ENCODE results near the gene LZTS2. TPM values are rescaled to one million over a fixed set of nuclear protein-coding genes. Genes with fewer than 3 reads are reported as not detected.

The LZTS2 gene
- total and polyA plus RNA-seq, 5 experiments from 2014 or later, result 10.8 to 34.3 (median 19.5) TPM

GRCh38 chr10:101042667-101043362, 43.2 kb downstream of the LZTS2 start:
- ATAC-seq (peak; percentile 77 to 83), DNase-seq (peak; percentile 59 to 86 (median 64))
- Mint-ChIP-seq H3K4me3 (peak overlapping the region; percentile 91 to 99 (median 98)), H3K9me3 (no peaks in the 10 kb centered on the region), H3K36me3 (peaks cover 0 to 14% (median 0%) of the 10 kb centered on the region in 3 donors), H3K27me3 (peaks cover 6 to 21% (median 16%) of the 10 kb centered on the region in 5 donors), H3K4me1 (peaks cover 17 to 28% (median 25%) of the 10 kb centered on the region in 4 donors), H3K27ac (peak overlapping the region; percentile 80 to 98 (median 96))
- POLR2A ChIA-PET, result interaction anchor here (0.6 to 3.3 kb wide), 13 partner anchors 8 to 99 kb away, joined by 3 to 38 read pairs (median 5); partner anchors contain the start of genes KAZALD1, PDZD7 and SFXN3

- POLR2A ChIA-PET, result interaction anchor here (0.9 to 3.3 kb wide), 11 partner anchors 9 to 98 kb away, joined by 3 to 38 read pairs (median 5); partner anchors contain the start of genes KAZALD1, PDZD7 and SFXN3
- ATAC-seq (no peak), DNase-seq (no peak)
- peak overlapping the region in 9 of 10 donors; percentile 61 to 98 (median 95) for H3K27ac Mint-ChIP-seq
- peaks cover 0 to 8% (median 0%) of the 10 kb centered on the region in 3 donors for H3K36me3 Mint-ChIP-seq
- no peaks in the 10 kb centered on the region for H3K9me3 Mint-ChIP-seq
- H3K27me3 Mint-ChIP-seq, result peaks cover 10 to 26% (median 20%) of the 10 kb centered on the region in 5 donors
- peak overlapping the region; percentile 91 to 99 (median 98) for H3K4me3 Mint-ChIP-seq
- H3K4me1 Mint-ChIP-seq, result peaks cover 18 to 32% (median 27%) of the 10 kb centered on the region in 4 donors
Measured at GRCh38 chr10:101043363-101043707, 43.7 kb downstream of the LZTS2 start.

- no peak overlapping the region for H3K27ac Mint-ChIP-seq
- H3K36me3 Mint-ChIP-seq, result peaks cover 0 to 3% (median 0%) of the 10 kb centered on the region in 3 donors
- peaks cover 24 to 39% (median 28%) of the 10 kb centered on the region in 4 donors for H3K4me1 Mint-ChIP-seq
- POLR2A ChIA-PET, result interaction anchor here (1.3 to 3.3 kb wide), 4 partner anchors 13 to 19 kb away, joined by 3 to 38 read pairs (median 7); partner anchors contain the start of genes KAZALD1, PDZD7 and SFXN3
- ATAC-seq, result no peak
- no peak for DNase-seq
- peaks cover 16 to 34% (median 28%) of the 10 kb centered on the region in 5 donors for H3K27me3 Mint-ChIP-seq
- H3K9me3 Mint-ChIP-seq, result no peaks in the 10 kb centered on the region
- peak overlapping the region in 3 of 10 donors; percentile 12 to 97 (median 14) for H3K4me3 Mint-ChIP-seq
Measured at GRCh38 chr10:101044117-101044516, 44.5 kb downstream of the LZTS2 start.

GRCh38 chr10:101046332-101047238, 47.0 kb downstream of the LZTS2 start:
- no peak overlapping the region for H3K27ac Mint-ChIP-seq
- peaks cover 26 to 58% (median 41%) of the 10 kb centered on the region in 5 donors for H3K27me3 Mint-ChIP-seq
- peaks cover 27 to 48% (median 32%) of the 10 kb centered on the region in 4 donors for H3K4me1 Mint-ChIP-seq
- no peaks in the 10 kb centered on the region for H3K9me3 Mint-ChIP-seq
- H3K36me3 Mint-ChIP-seq, result no peaks in the 10 kb centered on the region
- ATAC-seq (no peak), DNase-seq (peak in 1 of 10 donors; percentile 38)
- no peak overlapping the region for H3K4me3 Mint-ChIP-seq
- POLR2A ChIA-PET, result no interaction called here

- no peaks in the 10 kb centered on the region for H3K9me3 Mint-ChIP-seq
- no peaks in the 10 kb centered on the region for H3K36me3 Mint-ChIP-seq
- POLR2A ChIA-PET, result interaction anchor here (1.5 kb wide), 1 partner anchor 16 kb away, joined by 7 read pairs; the partner anchor contains the start of genes PDZD7 and SFXN3
- H3K4me1 Mint-ChIP-seq, result peaks cover 25 to 44% (median 25%) of the 10 kb centered on the region in 4 donors
- H3K27me3 Mint-ChIP-seq, result peaks cover 26 to 59% (median 41%) of the 10 kb centered on the region in 5 donors
- H3K4me3 Mint-ChIP-seq, result no peak overlapping the region
- ATAC-seq (no peak), DNase-seq (peak in 1 of 10 donors; percentile 55)
- H3K27ac Mint-ChIP-seq, result no peak overlapping the region
Measured at GRCh38 chr10:101047268-101047667, 47.7 kb downstream of the LZTS2 start.

GRCh38 chr10:101047961-101048892, 48.6 kb downstream of the LZTS2 start:
- ATAC-seq, result no peak
- Mint-ChIP-seq H3K36me3 (no peaks in the 10 kb centered on the region), H3K27me3 (peaks cover 26 to 59% (median 41%) of the 10 kb centered on the region in 5 donors), H3K9me3 (no peaks in the 10 kb centered on the region), H3K4me3 (no peak overlapping the region), H3K4me1 (peaks cover 15 to 35% (median 16%) of the 10 kb centered on the region in 4 donors), H3K27ac (no peak overlapping the region)
- peak in 1 of 10 donors; percentile 47 for DNase-seq
- POLR2A ChIA-PET, result interaction anchor here (1.5 kb wide), 1 partner anchor 17 kb away, joined by 7 read pairs; the partner anchor contains the start of genes PDZD7 and SFXN3

GRCh38 chr10:101050208-101051069, 50.8 kb downstream of the LZTS2 start:
- H3K27me3 Mint-ChIP-seq, result peaks cover 26 to 59% (median 37%) of the 10 kb centered on the region in 5 donors
- H3K4me3 Mint-ChIP-seq, result peak overlapping the region in 6 of 10 donors; percentile 19 to 63 (median 56)

GRCh38 chr10:101052285-101052684, 52.7 kb downstream of the LZTS2 start:
- POLR2A ChIA-PET, result interaction anchor here (0.9 kb wide), 1 partner anchor 9 kb away, joined by 3 read pairs; the partner anchor contains the start of gene KAZALD1

More at GRCh38 chr10:101050208-101051069, 50.8 kb downstream of the LZTS2 start:
- Mint-ChIP-seq H3K27ac (no peak overlapping the region), H3K9me3 (no peaks in the 10 kb centered on the region), H3K4me1 (peaks cover 10 to 31% (median 13%) of the 10 kb centered on the region in 4 donors), H3K36me3 (no peaks in the 10 kb centered on the region)
- POLR2A ChIA-PET, result interaction anchor here (0.7 to 2.0 kb wide), 4 partner anchors 9 to 52 kb away, joined by 3 to 12 read pairs (median 7); partner anchors contain the start of genes KAZALD1, PDZD7 and SFXN3
- ATAC-seq, result peak; percentile 93 to 97
- peak; percentile 59 to 84 (median 78) for DNase-seq

GRCh38 chr10:101053516-101053915, 53.9 kb downstream of the LZTS2 start:
- ATAC-seq, result no peak
- no peaks in the 10 kb centered on the region for H3K36me3 Mint-ChIP-seq
- peaks cover 14 to 31% (median 24%) of the 10 kb centered on the region in 5 donors for H3K27me3 Mint-ChIP-seq
- no peak overlapping the region for H3K27ac Mint-ChIP-seq
- POLR2A ChIA-PET, result no interaction called here
- H3K4me3 Mint-ChIP-seq, result no peak overlapping the region
- H3K9me3 Mint-ChIP-seq, result no peaks in the 10 kb centered on the region
- DNase-seq, result no peak
- peaks cover 8 to 23% (median 11%) of the 10 kb centered on the region in 4 donors for H3K4me1 Mint-ChIP-seq

More at GRCh38 chr10:101052285-101052684, 52.7 kb downstream of the LZTS2 start:
- no peak overlapping the region for H3K4me3 Mint-ChIP-seq
- ATAC-seq (no peak), DNase-seq (peak in 1 of 10 donors; percentile 9)
- peaks cover 19 to 43% (median 32%) of the 10 kb centered on the region in 5 donors for H3K27me3 Mint-ChIP-seq
- H3K27ac Mint-ChIP-seq, result no peak overlapping the region
- peaks cover 10 to 31% (median 13%) of the 10 kb centered on the region in 4 donors for H3K4me1 Mint-ChIP-seq
- H3K36me3 Mint-ChIP-seq, result no peaks in the 10 kb centered on the region
- no peaks in the 10 kb centered on the region for H3K9me3 Mint-ChIP-seq

- DNase-seq (no peak), ATAC-seq (no peak)
- H3K4me3 Mint-ChIP-seq, result no peak overlapping the region
- peaks cover 10 to 23% (median 16%) of the 10 kb centered on the region in 5 donors for H3K27me3 Mint-ChIP-seq
- no peaks in the 10 kb centered on the region for H3K9me3 Mint-ChIP-seq
- H3K27ac Mint-ChIP-seq, result peak overlapping the region in 1 of 10 donors; percentile 66
- POLR2A ChIA-PET, result no interaction called here
- H3K4me1 Mint-ChIP-seq, result peaks cover 6 to 17% (median 8%) of the 10 kb centered on the region in 4 donors
- no peaks in the 10 kb centered on the region for H3K36me3 Mint-ChIP-seq
Measured at GRCh38 chr10:101054351-101054750, 54.7 kb downstream of the LZTS2 start.
